NCI-H2107 (cell line): ENCODE data around the gene MYO1A.
"Not testable (repeated sequence)": the region's sequence is repeated elsewhere in the genome, so short reads cannot be mapped to it uniquely, and the experiment has no call there.

Experiments
- DNase-seq: peaks from one replicate; lab custom pipeline; 2025; lab: John Stamatoyannopoulos, UW

The MYO1A gene

DNA sequence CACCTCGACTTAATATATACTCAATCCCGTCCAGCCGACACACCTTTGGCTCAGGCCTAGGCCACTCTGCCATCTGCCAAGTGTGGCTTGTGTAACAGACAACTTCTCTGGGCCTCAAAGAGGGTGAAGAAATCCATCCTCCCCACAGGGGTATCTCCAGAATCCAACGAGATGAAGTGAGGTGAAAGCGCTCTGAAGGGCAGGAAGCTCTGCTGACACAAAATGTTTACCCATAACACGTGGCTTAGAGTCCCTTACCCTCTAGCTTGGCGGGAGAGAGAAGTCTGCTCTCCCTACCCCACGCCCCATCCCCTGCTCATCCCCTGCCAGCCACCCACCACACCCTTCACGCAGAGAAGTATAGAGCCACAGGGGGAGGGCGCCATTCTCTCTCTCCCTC is 56.6 kb downstream of the MYO1A start:
- no peak for DNase-seq

DNA sequence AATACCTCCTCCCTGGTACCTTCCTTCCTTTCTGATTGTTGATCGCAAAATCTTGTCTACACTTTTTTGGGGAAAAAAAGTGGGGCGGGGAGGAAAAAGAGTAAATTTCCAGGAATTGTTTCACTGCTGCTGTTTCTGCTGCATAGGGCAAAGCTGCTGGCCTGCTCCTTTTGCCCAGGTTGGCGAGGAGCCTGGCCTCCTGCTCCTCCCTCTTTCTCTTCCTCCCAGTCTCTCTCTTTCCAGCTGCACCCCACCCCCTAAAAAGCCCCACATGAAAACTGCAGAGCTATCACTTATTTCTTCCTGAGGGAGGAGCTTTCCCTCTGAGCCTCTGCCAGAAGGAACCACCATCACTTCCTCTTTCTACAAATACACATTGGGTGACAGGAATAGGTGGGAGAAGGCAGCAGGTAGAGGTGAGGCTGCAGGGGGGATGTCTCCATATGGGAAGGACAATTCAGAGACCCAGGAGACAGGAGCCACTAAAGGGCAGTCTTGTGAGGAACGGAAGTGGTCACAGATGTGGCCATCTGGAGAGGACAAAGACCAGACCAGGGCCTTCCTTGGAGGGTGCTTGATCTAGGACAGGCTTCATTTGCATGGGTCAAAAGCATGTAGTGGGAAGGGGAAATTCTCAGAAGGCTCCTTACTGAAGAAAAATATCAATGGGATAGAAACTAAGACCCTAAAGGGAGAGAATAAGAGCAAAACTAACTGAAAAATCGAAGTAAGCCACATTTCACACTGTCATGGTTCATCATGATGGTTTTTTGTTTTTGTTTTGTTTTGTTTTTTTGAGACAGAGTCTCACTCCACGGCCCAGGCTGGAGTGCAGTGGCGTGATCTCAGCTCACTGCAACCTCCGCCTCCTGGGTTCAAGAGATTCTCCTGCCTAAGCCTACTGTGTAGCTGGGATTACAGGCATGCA is 58.3 kb downstream of the MYO1A start:
- DNase-seq = no peak

DNA sequence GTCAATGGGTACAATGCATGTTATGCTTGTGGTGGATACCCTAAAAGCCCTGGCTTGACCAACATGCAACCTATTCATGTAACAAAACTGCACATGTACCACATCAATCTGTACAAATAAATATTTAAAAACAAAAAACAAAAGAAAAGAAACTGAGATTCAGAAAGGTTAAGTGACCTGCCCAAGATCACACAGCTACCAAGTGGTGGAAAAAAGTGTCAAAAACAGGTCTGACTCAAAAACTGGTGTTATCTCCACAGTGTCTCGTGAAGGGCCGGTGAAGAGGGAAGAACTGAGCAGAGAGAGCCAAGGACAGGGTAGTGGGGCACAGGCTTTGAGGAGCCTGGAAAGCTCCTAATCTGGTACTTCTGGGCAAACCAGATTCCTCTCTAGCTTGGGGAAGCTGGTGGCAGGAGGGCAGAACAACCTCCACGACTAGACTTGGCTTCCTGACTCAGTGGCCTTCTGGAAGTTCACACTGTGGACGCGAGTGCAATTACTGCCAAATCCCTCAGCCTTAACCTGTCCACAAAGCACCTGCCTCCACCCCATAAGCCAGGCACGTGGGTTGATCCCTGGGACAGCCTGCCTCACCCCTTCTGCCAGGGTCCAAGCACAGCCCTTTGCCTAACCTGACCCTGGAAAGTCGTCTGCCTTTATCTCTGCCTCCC is 59.1 kb downstream of the MYO1A start:
- no peak for DNase-seq

DNA sequence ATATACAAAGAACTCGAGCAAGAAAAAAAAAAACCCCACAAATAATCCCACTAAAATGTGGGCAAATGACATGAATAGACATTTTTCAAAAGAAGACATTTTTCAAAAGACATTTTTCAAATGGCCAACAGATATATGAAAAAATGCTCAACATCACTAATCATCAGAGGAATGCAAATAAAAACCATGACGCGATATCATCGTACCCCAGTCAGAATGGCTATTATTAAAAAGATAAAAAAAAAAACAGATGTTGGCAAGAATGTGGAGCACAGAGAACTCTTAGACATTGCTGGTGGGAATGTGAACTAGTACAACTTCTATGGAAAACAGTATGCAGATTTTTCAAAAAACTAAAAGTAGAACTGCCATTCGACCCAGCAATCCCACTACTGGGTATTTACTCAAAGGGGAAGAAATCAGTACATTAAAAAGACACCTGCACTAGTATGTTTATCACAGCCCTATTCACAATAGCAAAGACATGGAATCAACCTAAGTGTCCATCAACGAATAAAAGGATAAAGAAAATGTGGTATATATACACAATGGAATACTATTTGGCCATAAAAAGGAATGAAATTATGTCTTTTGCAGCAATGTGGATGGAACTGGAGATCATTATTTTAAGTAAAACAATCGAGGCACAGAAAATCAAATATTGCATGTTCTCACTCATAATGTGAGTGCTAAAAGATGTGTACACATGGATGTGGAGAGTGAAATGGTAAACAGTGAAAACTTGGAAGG is 59.9 kb downstream of the MYO1A start:
- no peak for DNase-seq

DNA sequence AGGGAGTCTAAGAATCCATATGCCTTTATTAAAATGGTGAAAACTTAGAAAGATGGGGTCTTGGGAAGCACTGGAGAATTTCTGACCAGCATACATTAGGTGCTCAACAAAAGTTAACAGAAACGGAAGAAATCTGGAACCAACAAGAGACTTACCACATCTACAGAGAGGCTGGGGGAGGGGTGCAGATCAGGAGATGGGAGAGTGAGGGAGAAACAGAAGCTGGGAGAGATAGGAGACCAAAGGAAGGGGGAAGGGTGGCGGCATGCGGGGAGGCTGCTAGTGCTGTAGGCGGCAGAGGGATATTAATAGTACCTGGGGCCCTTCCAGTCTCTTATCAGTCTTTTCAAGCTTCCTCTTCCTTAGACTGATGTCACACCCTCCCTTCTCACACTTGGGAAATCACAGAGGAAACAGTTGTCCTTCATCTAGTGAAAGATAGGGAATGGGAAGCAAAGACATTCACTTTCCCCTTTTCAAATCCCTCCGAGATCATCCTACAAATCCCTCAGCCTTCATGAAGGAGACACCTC is 61.7 kb downstream of the MYO1A start:
- no peak for DNase-seq

DNA sequence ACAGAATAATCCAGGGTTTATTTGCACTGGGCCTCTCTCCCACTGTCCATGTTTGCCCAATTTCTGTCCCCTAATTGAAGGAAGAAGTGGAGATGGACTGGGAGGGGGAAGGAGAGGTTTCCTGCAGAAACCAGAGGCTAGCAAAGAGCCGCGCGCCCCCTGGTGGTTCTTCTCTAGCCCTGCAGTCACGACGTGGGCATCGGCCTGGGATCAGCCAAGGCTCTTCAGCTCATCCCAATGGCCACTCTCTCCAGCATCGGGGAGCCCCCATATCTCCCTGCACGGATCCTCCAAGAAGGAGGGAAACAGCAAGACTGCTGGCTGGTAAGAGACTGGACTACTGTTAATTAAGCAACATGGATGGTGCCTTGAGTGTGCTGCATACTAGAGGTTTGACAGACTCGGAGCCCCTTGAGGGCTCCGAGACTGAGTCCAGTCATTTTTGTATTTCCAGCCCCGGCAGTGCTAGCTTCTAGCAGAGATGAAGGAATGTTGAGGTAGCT is 62.3 kb downstream of the MYO1A start:
- peak; percentile 61 for DNase-seq

DNA sequence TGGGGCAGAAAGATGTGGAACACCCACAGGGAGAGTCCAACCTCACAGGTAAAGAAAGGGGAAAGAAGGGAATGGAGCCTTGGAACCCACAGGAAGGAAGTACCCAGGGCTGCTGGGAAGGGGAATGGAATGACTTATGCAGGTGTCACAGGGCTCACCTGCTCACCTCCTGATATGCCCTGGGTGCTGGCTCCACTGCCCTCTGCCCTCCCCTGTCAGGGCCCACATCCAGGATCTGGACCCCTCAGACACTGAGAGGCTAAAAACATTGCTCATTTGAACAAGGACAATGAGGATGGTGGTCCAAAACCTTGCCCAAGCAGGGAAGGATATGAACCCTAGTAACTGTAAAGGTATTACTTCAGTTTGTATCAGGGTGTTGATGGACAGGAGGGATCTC is 62.9 kb downstream of the MYO1A start:
- no peak for DNase-seq

DNA sequence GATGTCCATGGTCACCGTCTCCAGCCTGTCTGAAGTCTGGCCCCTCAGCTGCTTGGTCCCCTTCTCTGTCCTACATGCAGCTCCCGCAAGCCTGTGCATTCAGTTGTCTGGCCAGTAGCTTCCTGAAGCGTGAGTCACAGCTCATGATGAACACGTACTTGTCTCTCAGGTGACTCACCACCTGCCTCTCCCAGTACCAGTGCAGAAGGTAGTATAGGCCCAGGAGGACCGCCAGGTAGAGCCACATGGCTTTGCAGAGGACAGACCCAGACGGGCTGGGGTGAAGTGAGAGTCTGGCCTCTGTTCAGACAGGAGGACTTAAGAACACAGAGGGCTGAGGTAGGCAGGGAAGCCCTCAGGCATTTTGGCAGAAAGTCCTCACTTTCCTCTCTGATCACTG is 64.2 kb downstream of the MYO1A start:
- not testable (repeated sequence) for DNase-seq

DNA sequence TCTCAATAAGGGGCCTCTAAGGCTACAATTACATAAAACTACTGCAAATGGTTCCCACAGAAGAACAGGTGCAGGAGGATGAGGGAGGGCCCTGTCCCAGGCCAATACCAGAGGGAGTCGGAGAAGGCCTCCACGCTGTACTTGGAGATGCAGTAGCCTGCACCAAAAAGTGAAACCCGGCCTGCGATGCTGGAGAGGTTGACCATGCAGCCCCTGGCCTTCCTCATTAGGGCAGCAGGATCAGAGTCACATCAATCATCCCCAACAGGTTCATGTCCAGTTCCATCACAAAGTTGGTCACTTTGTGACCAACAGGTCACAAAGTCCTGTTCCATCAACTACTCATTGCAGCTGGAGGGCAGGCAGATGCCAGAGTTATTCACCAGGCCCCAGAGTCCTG is 66.5 kb downstream of the MYO1A start:
- no peak for DNase-seq

DNA sequence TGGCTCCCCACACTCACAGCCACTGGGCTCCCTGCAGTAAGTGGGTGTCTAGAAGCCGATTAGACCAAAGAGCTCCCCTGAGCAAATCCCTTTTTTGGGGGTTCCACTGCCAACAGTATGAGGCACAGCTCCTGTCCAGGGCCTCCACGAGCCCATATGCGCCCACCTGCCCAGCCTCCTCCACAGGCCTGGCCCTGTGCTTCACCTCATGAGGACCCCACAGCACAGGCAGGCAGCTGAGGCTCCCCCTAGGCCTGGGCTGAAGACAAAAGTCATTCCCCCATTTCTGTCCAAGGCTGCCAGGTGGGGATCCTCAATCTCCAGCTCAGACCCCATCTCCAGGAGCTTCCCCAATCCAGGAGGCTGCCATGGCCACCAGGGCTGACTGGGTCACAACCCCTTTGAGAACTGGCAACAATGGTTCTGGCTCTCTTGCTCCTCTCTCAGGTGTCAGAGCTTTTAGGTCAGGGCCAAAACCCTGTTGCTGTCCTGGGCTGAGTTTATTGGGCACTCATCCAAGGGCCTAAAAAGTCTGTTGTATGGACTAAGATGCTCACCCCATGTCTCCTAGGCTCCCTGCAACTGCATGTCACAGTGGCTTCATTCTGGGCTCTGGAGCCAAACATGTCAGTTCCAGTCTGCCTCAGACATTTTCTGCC is 67.2 kb downstream of the MYO1A start:
- not testable (repeated sequence) for DNase-seq

DNA sequence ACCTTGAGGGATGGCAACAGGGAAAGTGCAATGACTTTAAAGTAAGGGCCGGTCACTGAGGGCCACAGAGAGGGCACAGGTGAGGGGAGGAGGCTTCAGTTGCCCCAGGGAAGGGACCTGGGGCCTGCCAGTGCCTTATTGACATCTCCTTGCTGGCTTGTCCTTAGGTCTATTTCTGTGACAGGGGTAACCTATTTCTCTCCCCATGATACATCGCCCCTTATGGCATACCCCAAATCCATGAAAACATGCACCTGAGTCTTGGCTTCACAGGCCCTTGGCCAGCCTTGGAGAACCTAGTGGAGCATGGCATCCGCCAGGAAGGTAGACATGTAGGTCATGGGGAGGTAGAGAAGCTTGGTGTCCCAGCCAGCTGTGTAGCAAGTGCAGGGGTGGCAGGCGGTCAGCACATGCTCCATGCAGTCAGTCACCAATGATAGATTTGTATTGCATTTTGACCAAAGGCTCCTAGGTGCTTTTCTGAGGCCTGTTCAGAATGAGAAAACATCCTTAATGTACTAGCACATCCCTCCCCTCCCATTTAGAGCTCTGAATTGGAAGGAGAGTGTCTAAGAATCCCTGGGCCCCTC is 68.9 kb downstream of the MYO1A start:
- no peak for DNase-seq

DNA sequence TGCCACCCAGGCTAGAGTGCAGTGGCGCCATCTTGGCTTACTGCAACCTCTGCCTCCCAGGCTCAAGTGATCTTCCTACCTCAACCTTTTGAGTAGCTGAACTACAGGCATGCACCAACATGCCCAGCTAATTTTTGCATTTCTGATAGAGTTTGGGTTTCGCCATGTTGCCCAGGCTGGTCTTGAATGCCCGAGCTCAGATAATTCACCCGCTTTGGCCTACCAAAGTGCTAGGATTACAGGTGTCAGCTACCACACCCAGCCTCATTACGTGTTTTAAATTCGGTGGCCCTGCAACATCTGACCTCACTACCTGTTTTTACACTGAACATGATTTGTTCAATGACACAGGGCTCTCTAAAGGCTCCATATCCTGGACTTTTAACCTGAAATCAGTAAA is 69.7 kb downstream of the MYO1A start:
- no peak for DNase-seq

DNA sequence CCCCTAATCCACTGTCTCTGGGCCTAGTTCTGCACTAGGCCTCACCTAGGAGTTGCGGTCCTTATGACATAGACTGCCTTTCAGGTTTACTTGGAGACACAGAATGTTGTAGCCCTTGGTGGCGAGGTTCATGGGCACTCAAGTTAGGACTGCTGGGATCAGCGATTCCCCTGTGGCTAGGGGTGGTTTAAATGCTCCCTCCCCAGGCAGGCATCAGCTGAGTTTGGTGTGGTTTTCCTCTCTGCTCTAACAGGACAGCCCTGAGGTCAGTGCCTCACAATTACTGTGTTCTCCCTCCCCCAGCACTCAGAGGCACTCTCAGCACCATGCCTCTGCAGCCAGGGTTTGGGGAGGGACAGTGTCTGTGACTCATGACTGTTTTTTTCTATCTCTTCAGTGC is 70.3 kb downstream of the MYO1A start:
- no peak for DNase-seq
